ENCODE data around the gene DNAH17.

Gene DNAH17

DNA sequence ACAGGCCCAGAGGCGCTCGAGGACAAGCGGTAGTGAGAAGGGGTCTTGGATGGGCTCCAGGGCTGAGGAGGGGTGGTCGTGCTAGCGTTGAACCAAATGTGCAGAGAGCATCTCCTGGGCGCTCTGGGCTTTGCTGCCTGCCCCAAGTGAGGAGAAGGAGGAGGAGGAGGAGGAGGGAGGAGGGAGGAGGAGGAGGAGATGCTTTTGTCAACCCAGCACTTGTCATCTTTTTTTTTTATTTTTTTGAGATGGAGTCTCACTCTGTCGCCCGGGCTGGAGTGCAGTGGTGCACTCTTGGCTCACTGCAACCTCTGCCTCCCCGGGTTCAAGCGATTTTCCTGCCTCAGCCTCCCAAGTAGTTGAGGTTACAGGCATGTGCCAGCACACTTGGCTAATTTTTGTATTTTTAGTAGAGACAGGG is 138.9 kb downstream of the DNAH17 start:
- TF ChIP-seq, protein P1, sequence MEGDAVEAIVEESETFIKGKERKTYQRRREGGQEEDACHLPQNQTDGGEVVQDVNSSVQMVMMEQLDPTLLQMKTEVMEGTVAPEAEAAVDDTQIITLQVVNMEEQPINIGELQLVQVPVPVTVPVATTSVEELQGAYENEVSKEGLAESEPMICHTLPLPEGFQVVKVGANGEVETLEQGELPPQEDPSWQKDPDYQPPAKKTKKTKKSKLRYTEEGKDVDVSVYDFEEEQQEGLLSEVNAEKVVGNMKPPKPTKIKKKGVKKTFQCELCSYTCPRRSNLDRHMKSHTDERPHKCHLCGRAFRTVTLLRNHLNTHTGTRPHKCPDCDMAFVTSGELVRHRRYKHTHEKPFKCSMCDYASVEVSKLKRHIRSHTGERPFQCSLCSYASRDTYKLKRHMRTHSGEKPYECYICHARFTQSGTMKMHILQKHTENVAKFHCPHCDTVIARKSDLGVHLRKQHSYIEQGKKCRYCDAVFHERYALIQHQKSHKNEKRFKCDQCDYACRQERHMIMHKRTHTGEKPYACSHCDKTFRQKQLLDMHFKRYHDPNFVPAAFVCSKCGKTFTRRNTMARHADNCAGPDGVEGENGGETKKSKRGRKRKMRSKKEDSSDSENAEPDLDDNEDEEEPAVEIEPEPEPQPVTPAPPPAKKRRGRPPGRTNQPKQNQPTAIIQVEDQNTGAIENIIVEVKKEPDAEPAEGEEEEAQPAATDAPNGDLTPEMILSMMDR (IDR thresholded peaks at IDR 0.05; ENCODE audit: unreplicated experiment in 3 of 3): no peak
- Mint-ChIP-seq H3K27ac (no peak overlapping the region), H3K4me1 (peaks cover 4% of the 10 kb centered on the region), H3K4me3 (no peak overlapping the region), H3K27me3 (ENCODE audit: low read depth) (peaks cover 7% of the 10 kb centered on the region), H3K9me3 (no peaks in the 10 kb centered on the region), H3K36me3 (ENCODE audit: low read depth) (no peaks in the 10 kb centered on the region)

DNA sequence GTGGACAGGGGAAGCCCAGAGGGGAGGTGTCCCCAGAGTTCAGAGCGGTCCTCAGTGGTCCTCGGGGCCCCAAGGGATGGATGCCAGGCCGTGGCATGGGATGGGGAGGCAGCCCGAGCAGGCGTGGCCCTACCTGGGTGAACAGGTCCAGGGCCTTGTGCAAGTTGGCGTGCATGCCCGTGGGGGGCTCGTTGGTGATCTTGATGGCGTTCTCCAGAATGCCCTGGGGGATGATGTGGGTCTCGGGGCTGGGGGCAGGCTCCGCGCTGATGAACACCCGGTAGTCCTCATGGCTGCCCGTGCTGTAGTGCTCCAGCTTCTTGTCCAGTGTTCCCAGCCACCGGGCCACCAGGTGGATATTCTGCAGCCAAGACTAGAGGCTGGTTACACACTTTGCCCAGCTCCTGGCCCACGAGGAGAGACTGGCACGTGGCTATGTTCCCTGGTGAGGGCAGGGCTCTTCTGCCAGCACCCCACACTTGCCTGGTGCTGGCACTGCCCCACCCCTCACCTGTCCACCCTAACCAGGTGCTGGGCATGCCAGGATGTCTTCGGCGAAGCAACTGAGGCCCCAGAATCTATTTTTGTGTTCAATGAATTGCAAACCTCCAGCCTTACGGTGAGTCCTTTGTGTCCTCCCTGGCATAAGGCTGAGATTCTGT is 139.6 kb downstream of the DNAH17 start:
- H3K27me3 Mint-ChIP-seq (ENCODE audit: low read depth): peaks cover 7% of the 10 kb centered on the region
- no peak overlapping the region for H3K4me3 Mint-ChIP-seq
- TF ChIP-seq, protein P1 (IDR thresholded peaks at IDR 0.05; ENCODE audit: unreplicated experiment in 3 of 3): no peak
- no peaks in the 10 kb centered on the region for H3K9me3 Mint-ChIP-seq
- H3K4me1 Mint-ChIP-seq: peaks cover under 1% of the 10 kb centered on the region
- no peaks in the 10 kb centered on the region for H3K36me3 Mint-ChIP-seq (ENCODE audit: low read depth)
- H3K27ac Mint-ChIP-seq: no peak overlapping the region

DNA sequence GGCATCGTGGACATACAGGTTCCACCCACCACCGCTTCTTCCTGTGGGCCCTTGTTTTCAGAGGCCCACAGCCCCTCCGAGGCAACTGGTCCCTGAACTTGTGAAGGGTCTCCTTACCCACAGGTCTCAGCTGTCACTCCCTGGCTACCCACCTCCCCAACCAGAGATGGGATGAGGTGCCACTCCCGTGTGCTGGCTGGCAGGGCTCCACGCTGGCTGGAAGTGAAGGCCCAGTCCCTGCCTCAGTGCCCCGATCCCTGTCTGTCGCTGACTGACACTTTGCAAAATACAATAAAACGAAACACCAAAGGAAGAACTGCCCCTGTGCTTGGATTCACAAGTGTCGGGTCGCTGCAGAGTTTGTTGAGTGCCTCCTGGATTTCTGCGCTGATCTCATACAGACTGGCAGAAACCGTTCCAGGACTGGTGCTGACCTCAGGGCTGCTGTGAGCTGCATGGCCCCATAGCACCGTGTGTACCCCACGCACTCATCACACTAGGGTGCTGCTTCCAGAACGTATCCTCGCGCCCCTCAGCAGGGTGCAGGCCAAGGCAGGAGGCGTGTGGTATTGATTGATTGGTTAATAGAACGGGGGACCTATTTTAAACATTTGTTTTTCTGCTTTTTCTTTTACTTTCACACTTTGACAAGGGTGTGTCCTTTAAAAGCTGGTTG is 141.7 kb downstream of the DNAH17 start:
- Mint-ChIP-seq H3K4me1 (no peaks in the 10 kb centered on the region), H3K4me3 (no peak overlapping the region), H3K27me3 (ENCODE audit: low read depth) (peaks cover 7% of the 10 kb centered on the region), H3K27ac (no peak overlapping the region), H3K9me3 (no peaks in the 10 kb centered on the region), H3K36me3 (ENCODE audit: low read depth) (no peaks in the 10 kb centered on the region)
- TF ChIP-seq, protein P1 (IDR thresholded peaks at IDR 0.05; ENCODE audit: unreplicated experiment in 3 of 3): no peak

DNA sequence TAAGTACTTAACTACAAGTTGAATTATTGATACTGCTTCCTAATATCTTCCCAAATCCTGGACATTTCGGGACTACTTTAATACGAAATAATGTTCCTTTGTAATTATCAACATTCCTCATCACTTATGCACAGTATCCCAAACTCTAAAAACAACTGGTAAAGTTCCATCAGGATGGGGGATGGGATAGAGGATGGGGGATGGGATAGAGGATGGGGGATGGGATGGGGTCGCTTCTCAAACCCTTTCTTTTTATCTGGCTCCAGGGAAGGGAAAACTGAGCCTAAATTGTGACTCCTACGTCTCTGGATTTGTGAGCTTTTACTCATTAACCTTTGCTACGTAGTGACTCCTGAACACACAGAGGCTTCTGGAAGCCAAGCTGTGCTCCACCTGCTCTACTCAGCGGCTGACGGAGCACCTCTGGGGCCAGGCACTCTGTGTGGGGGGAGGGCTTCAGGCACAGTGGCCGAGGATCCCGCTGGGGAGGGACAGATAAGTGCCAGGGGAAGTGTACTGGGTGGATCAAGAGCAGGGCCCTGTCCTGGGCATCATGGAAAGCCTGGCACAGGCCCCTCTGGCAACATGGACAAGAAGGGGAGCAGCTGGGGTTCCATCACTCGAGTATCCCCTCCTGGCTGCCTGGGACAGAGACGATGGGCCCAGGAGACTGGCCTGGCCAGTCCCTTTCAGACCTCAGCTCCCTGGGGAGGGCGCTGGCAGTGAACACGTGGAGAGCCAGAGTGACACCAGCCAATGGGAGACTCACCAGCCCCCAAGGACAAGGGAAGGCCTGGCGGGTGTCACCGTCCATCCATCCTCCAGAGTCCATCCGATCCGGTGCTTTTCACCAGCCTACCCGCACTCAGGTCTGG is 142.5 kb downstream of the DNAH17 start:
- no peaks in the 10 kb centered on the region for H3K9me3 Mint-ChIP-seq
- H3K4me3 Mint-ChIP-seq: no peak overlapping the region
- TF ChIP-seq, protein P1 (IDR thresholded peaks at IDR 0.05; ENCODE audit: unreplicated experiment in 3 of 3): no peak
- no peak overlapping the region for H3K27ac Mint-ChIP-seq
- H3K4me1 Mint-ChIP-seq: no peaks in the 10 kb centered on the region
- peaks cover 7% of the 10 kb centered on the region for H3K27me3 Mint-ChIP-seq (ENCODE audit: low read depth)
- peaks cover 6% of the 10 kb centered on the region for H3K36me3 Mint-ChIP-seq (ENCODE audit: low read depth)

DNA sequence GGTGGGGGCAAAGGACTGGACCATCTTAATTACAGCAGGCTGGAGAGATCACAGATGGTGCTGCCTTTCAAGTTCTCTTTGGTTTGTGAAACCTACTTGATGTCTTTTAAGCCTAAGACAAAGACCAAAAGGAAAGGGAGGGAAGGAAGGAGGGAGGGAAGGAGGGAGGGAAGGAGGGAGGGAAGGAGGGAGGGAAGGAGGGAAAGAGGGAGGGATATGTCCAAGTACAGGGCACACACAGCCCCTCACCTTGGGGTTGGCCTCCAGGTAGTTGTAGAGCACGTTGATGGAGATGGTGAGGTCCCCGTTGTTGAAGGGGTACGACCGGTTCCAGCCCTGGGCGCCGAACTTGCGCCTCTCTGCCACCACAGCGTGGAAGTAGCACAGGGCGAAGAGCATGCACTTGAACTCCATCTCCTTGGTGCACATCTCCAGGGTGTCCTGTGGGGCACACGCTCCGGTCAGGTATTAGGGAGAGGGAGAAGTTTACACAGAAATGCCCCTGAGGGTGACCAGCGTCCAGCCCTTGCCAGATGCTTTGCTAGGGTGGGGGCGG is 143.3 kb downstream of the DNAH17 start:
- Mint-ChIP-seq H3K36me3 (ENCODE audit: low read depth) (peaks cover 11% of the 10 kb centered on the region), H3K4me1 (peaks cover 3% of the 10 kb centered on the region), H3K4me3 (no peak overlapping the region), H3K9me3 (no peaks in the 10 kb centered on the region), H3K27ac (no peak overlapping the region), H3K27me3 (ENCODE audit: low read depth) (peaks cover 4% of the 10 kb centered on the region)
- TF ChIP-seq, protein P1 (IDR thresholded peaks at IDR 0.05; ENCODE audit: unreplicated experiment in 3 of 3): no peak
